ENCODE measurements around the gene CLCN5. TPM values are rescaled to one million over a fixed set of nuclear protein-coding genes. Genes with fewer than 3 reads are reported as not detected.

The CLCN5 gene
- total and polyA plus RNA-seq, 2 donors (not counting 1 experiment from before 2014, with no cell fraction given) = 2.9 to 3.6 TPM

GRCh38 chrX:50103176-50103575 lies 180.8 kb downstream of the CLCN5 start:
- no peaks in the 10 kb centered on the region for H3K4me1 ChIP-seq (ENCODE audit: control insufficient read depth, extremely low read depth, insufficient read depth, low read length)
- no peak overlapping the region for H3K4me2 ChIP-seq (ENCODE audit: extremely low read depth, insufficient read depth, low read length)
- H3K4me3 ChIP-seq (replicated peaks in 1 of 4; ENCODE audit: control extremely low read depth in 1 of 4, insufficient read depth in 1 of 4, low read depth in 3 of 4, low read length in 4 of 4) = no peak overlapping the region
- H3K27ac ChIP-seq (ENCODE audit: insufficient read depth, low read length) = no peak overlapping the region
- H3K36me3 ChIP-seq (ENCODE audit: control insufficient read depth, insufficient read depth, low read length) = no peaks in the 10 kb centered on the region
- H3K27me3 ChIP-seq (ENCODE audit: control insufficient read depth, insufficient read depth, low read length) = no peaks in the 10 kb centered on the region
- H3K9ac ChIP-seq (ENCODE audit: insufficient read depth, low read length) = no peak overlapping the region
- no peaks in the 10 kb centered on the region for H3K9me3 ChIP-seq (ENCODE audit: control insufficient read depth, insufficient read depth, low read depth, low read length)
- no peak overlapping the region for H2AFZ ChIP-seq (ENCODE audit: low read length)
- TF ChIP-seq EZH2 (IDR thresholded peaks at IDR 0.05; ENCODE audit: low read length, missing control alignments) = no peak
- TF ChIP-seq, protein P1, sequence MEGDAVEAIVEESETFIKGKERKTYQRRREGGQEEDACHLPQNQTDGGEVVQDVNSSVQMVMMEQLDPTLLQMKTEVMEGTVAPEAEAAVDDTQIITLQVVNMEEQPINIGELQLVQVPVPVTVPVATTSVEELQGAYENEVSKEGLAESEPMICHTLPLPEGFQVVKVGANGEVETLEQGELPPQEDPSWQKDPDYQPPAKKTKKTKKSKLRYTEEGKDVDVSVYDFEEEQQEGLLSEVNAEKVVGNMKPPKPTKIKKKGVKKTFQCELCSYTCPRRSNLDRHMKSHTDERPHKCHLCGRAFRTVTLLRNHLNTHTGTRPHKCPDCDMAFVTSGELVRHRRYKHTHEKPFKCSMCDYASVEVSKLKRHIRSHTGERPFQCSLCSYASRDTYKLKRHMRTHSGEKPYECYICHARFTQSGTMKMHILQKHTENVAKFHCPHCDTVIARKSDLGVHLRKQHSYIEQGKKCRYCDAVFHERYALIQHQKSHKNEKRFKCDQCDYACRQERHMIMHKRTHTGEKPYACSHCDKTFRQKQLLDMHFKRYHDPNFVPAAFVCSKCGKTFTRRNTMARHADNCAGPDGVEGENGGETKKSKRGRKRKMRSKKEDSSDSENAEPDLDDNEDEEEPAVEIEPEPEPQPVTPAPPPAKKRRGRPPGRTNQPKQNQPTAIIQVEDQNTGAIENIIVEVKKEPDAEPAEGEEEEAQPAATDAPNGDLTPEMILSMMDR (conservative IDR thresholded peaks at IDR 0.05 in 1 of 2, IDR thresholded peaks at IDR 0.05 in 1 of 2; ENCODE audit: low read depth in 1 of 2, low read length in 2 of 2) = no peak
- DNase-seq (ENCODE audit: low read depth in 2 of 2) = no peak
- no peaks in the 10 kb centered on the region for H4K20me1 ChIP-seq (ENCODE audit: control insufficient read depth, extremely low read depth, insufficient read depth, low read length)
- no peaks in the 10 kb centered on the region for H3K79me2 ChIP-seq (ENCODE audit: control insufficient read depth, insufficient read depth, low read length)

DNA sequence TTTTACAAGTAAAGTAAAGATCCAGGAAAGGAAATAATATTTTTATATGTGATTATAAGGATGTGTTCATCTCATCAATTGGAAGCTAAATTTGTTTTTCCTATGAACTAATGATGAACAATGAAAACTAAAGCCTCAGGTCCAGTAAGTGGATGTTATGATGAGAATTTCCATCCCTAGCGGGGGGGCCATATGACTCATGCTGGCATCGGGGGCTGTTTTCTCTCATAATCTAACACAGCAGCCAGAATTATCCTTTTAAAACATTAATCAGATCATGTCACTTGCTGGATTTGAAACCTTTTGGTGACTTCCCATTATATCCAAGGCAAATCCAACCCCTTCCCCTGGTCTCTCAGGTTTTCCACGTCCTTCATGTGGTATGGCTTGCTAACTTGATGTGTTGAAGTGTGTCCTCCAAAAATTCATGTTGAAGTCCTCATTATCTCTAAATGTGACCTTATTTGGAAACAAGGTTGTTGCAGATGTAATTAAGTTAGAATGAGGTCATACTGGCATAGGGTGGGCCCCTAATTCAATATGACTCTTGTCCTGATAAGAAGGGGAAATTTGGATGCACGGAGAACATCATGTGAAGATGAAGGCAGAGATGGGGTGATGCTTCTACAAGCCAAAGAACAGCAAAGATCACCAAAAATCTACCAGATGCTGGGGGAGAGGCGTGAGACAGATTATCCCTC lies 181.6 kb downstream of the CLCN5 start:
- no peak overlapping the region for H2AFZ ChIP-seq (ENCODE audit: low read length)
- TF ChIP-seq, protein P1 (conservative IDR thresholded peaks at IDR 0.05 in 1 of 2, IDR thresholded peaks at IDR 0.05 in 1 of 2; ENCODE audit: low read depth in 1 of 2, low read length in 2 of 2) = no peak
- no peak for TF ChIP-seq EZH2 (IDR thresholded peaks at IDR 0.05; ENCODE audit: low read length, missing control alignments)
- no peaks in the 10 kb centered on the region for H3K9me3 ChIP-seq (ENCODE audit: control insufficient read depth, insufficient read depth, low read depth, low read length)
- no peak overlapping the region for H3K27ac ChIP-seq (ENCODE audit: insufficient read depth, low read length)
- no peak overlapping the region for H3K4me2 ChIP-seq (ENCODE audit: extremely low read depth, insufficient read depth, low read length)
- no peaks in the 10 kb centered on the region for H3K4me1 ChIP-seq (ENCODE audit: control insufficient read depth, extremely low read depth, insufficient read depth, low read length)
- no peaks in the 10 kb centered on the region for H3K36me3 ChIP-seq (ENCODE audit: control insufficient read depth, insufficient read depth, low read length)
- DNase-seq (ENCODE audit: low read depth in 2 of 2) = no peak
- no peak overlapping the region for H3K4me3 ChIP-seq (replicated peaks in 1 of 4; ENCODE audit: control extremely low read depth in 1 of 4, insufficient read depth in 1 of 4, low read depth in 3 of 4, low read length in 4 of 4)
- H3K9ac ChIP-seq (ENCODE audit: insufficient read depth, low read length) = no peak overlapping the region
- no peaks in the 10 kb centered on the region for H3K79me2 ChIP-seq (ENCODE audit: control insufficient read depth, insufficient read depth, low read length)
- no peaks in the 10 kb centered on the region for H3K27me3 ChIP-seq (ENCODE audit: control insufficient read depth, insufficient read depth, low read length)
- no peaks in the 10 kb centered on the region for H4K20me1 ChIP-seq (ENCODE audit: control insufficient read depth, extremely low read depth, insufficient read depth, low read length)

GRCh38 chrX:50106051-50106675 lies 183.8 kb downstream of the CLCN5 start:
- Histone ChIP-seq H3K4me2 (ENCODE audit: extremely low read depth, insufficient read depth, low read length) (no peak overlapping the region), H3K27me3 (ENCODE audit: control insufficient read depth, insufficient read depth, low read length) (no peaks in the 10 kb centered on the region), H3K36me3 (ENCODE audit: control insufficient read depth, insufficient read depth, low read length) (no peaks in the 10 kb centered on the region), H3K4me1 (ENCODE audit: control insufficient read depth, extremely low read depth, insufficient read depth, low read length) (no peaks in the 10 kb centered on the region), H3K4me3 (replicated peaks in 1 of 4; ENCODE audit: control extremely low read depth in 1 of 4, insufficient read depth in 1 of 4, low read depth in 3 of 4, low read length in 4 of 4) (no peak overlapping the region), H3K79me2 (ENCODE audit: control insufficient read depth, insufficient read depth, low read length) (no peaks in the 10 kb centered on the region), H4K20me1 (ENCODE audit: control insufficient read depth, extremely low read depth, insufficient read depth, low read length) (no peaks in the 10 kb centered on the region), H2AFZ (ENCODE audit: low read length) (no peak overlapping the region), H3K9ac (ENCODE audit: insufficient read depth, low read length) (no peak overlapping the region), H3K27ac (ENCODE audit: insufficient read depth, low read length) (no peak overlapping the region), H3K9me3 (ENCODE audit: control insufficient read depth, insufficient read depth, low read depth, low read length) (no peaks in the 10 kb centered on the region)
- no peak for TF ChIP-seq EZH2 (IDR thresholded peaks at IDR 0.05; ENCODE audit: low read length, missing control alignments)
- TF ChIP-seq, protein P1 (conservative IDR thresholded peaks at IDR 0.05 in 1 of 2, IDR thresholded peaks at IDR 0.05 in 1 of 2; ENCODE audit: low read depth in 1 of 2, low read length in 2 of 2) = no peak
- no peak for DNase-seq (ENCODE audit: low read depth in 2 of 2)

Measured in fibroblast of lung (primary cell).